ENCODE measurements around the gene VENTX.

- TF ChIP-seq YY1 (IDR thresholded peaks at IDR 0.05; ENCODE audit: extremely low read depth, insufficient replicate concordance, low read depth, low read length) (no peak), CTCF (IDR thresholded peaks at IDR 0.05 in 2 of 3, conservative IDR thresholded peaks at IDR 0.05 in 1 of 3; ENCODE audit: borderline replicate concordance in 1 of 3, insufficient read depth in 1 of 3, low read depth in 2 of 3, low read length in 2 of 3) (no peak), POLR2A (IDR thresholded peaks at IDR 0.05; ENCODE audit: borderline replicate concordance, extremely low read depth, insufficient read depth, insufficient read length) (no peak), RAD21 (IDR thresholded peaks at IDR 0.05; ENCODE audit: low read depth) (no peak), ZBTB33 (IDR thresholded peaks at IDR 0.05; ENCODE audit: extremely low read depth, insufficient replicate concordance, low read length) (no peak), EGR1 (IDR thresholded peaks at IDR 0.05; ENCODE audit: low read depth) (no peak), TCF7L2 (IDR thresholded peaks at IDR 0.05; ENCODE audit: borderline replicate concordance, extremely low read depth, insufficient read depth, insufficient read length) (no peak), FOSL1 (IDR thresholded peaks at IDR 0.05; ENCODE audit: low read depth) (no peak), POLR2AphosphoS5 (IDR thresholded peaks at IDR 0.05; ENCODE audit: low read depth, low read length) (no peak), EZH2 (IDR thresholded peaks at IDR 0.05) (no peak), ATF3 (IDR thresholded peaks at IDR 0.05) (no peak), CEBPB (IDR thresholded peaks at IDR 0.05; ENCODE audit: low read depth) (no peak), MAX (IDR thresholded peaks at IDR 0.05) (no peak), REST (IDR thresholded peaks at IDR 0.05; ENCODE audit: low read depth) (no peak)
Observed at GRCh38 chr10:133219782-133220181, 17.9 kb upstream of the VENTX start.

Data from HCT116 (cell line).